Measurements from ENCODE around the gene QRFPR.

GRCh38 chr4:121373841-121374240 lies 7.0 kb downstream of the QRFPR start:
- TF ChIP-seq EP300 (IDR thresholded peaks at IDR 0.05): no peak
- TF ChIP-seq CTCF (IDR thresholded peaks at IDR 0.05): no peak
- no peak for TF ChIP-seq POLR2AphosphoS5 (IDR thresholded peaks at IDR 0.05)
- no peak for TF ChIP-seq POLR2A (IDR thresholded peaks at IDR 0.05)

All from stomach (tissue), 4 donors.